ENCODE measurements around the gene CAPZB.

DNA sequence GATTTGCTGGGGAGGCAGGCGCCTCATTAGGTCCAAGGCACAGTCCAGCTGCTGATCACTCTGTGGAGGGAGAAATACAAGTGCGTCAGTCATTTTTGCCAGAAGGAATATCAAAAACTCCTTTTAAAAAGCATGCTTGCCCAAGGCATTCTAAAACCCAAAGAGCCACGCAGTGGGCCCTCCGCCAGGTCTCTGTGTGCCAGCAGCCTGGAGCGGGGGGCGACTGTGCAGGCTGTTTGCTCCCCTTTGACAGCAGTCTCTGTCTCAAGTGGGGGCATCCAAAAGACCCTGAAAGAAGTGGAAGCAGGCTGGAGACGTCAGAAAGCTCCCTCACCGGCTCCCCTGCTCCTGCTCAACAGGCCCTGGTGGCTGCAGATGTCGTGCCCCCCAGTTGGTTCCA lies 65.6 kb downstream of the CAPZB start:
- TF ChIP-seq EP300 (IDR thresholded peaks at IDR 0.05; ENCODE audit: low read depth) (no peak), POLR2A (IDR thresholded peaks at IDR 0.05) (no peak), POLR2AphosphoS5 (IDR thresholded peaks at IDR 0.05) (no peak)
- TF ChIP-seq, protein P1, sequence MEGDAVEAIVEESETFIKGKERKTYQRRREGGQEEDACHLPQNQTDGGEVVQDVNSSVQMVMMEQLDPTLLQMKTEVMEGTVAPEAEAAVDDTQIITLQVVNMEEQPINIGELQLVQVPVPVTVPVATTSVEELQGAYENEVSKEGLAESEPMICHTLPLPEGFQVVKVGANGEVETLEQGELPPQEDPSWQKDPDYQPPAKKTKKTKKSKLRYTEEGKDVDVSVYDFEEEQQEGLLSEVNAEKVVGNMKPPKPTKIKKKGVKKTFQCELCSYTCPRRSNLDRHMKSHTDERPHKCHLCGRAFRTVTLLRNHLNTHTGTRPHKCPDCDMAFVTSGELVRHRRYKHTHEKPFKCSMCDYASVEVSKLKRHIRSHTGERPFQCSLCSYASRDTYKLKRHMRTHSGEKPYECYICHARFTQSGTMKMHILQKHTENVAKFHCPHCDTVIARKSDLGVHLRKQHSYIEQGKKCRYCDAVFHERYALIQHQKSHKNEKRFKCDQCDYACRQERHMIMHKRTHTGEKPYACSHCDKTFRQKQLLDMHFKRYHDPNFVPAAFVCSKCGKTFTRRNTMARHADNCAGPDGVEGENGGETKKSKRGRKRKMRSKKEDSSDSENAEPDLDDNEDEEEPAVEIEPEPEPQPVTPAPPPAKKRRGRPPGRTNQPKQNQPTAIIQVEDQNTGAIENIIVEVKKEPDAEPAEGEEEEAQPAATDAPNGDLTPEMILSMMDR (IDR thresholded peaks at IDR 0.05) = no peak

Measured in transverse colon (tissue), 4 donors.